ENCODE results near the gene SLK. TPM values are rescaled to one million over a fixed set of nuclear protein-coding genes. Genes with fewer than 3 reads are reported as not detected.

The SLK gene
- total and polyA plus RNA-seq, 10 donors, result 5.6 to 47.4 (median 32.8) TPM

DNA sequence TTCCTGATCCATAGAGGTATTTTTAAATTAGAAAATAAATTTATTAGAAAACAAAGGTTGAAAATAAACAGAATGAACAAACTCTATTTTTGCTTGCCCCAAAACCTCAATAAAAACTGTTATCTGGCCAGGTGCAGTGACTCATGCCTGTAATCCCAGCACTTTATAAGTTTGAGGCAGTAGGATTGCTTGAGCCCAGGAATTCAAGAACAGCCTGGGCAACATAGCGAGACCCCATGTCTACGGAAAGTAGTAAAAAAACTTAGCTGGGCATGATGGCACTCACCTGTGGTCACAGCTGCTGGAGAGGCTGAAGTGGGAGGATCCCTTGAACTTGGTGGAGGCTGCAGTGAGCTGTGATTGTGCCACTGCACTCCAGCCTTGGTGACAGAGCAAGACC is 10.3 kb downstream of the SLK start:
- TF ChIP-seq, protein P1, sequence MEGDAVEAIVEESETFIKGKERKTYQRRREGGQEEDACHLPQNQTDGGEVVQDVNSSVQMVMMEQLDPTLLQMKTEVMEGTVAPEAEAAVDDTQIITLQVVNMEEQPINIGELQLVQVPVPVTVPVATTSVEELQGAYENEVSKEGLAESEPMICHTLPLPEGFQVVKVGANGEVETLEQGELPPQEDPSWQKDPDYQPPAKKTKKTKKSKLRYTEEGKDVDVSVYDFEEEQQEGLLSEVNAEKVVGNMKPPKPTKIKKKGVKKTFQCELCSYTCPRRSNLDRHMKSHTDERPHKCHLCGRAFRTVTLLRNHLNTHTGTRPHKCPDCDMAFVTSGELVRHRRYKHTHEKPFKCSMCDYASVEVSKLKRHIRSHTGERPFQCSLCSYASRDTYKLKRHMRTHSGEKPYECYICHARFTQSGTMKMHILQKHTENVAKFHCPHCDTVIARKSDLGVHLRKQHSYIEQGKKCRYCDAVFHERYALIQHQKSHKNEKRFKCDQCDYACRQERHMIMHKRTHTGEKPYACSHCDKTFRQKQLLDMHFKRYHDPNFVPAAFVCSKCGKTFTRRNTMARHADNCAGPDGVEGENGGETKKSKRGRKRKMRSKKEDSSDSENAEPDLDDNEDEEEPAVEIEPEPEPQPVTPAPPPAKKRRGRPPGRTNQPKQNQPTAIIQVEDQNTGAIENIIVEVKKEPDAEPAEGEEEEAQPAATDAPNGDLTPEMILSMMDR (IDR thresholded peaks at IDR 0.05 in 8 of 11, conservative IDR thresholded peaks at IDR 0.05 in 3 of 11), result no peak
- TF ChIP-seq POLR2A (IDR thresholded peaks at IDR 0.05), result no peak
- TF ChIP-seq POLR2AphosphoS5 (IDR thresholded peaks at IDR 0.05), result no peak
- Histone ChIP-seq H3K27me3 (replicated peaks in 1 of 7) (no peaks in the 10 kb centered on the region), H3K4me3 (no peak overlapping the region), H3K9me3 (no peaks in the 10 kb centered on the region), H3K36me3 (peaks cover 0 to 2% (median 0%) of the 10 kb centered on the region in 6 donors), H3K27ac (no peak overlapping the region), H3K4me1 (peaks cover 15 to 90% (median 34%) of the 10 kb centered on the region in 6 donors)
- intact Hi-C loops (cut with DNase I; ENCODE audit: low total_unique reads), result loop anchor here (10.0 kb wide), 1 partner anchor 62 kb away; the partner anchor contains the start of gene STN1
- DNase-seq, result no peak
- WGBS, 5 donors, result 94 to 100% (median 97%) methylated on average over 2 of the region's 2 CpGs

DNA sequence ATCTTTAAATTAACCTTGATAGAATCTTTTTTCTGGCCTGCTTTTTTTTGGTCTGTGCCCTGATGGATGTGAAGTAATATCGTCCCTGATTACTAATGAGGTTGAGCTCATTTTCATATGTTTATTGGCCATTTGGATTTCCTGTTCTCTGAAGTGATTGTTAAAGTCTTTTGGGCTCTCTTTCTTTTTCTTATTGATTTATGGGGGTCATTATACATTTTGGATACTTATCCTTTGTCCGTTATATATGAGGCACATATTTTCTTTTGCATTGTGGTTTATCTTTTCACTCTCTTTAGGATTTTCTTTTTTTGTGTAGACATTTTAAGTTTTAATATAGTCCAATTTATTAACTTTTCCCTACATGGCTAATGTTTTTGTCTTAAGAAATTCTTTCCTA is 12.6 kb downstream of the SLK start:
- Histone ChIP-seq H3K9me3 (no peaks in the 10 kb centered on the region), H3K27ac (no peak overlapping the region), H3K4me3 (no peak overlapping the region), H3K36me3 (no peaks in the 10 kb centered on the region), H3K27me3 (replicated peaks in 1 of 7) (no peaks in the 10 kb centered on the region), H3K4me1 (peaks cover 21 to 95% (median 46%) of the 10 kb centered on the region in 6 donors)
- DNase-seq, result no peak
- intact Hi-C loops (cut with DNase I; ENCODE audit: low total_unique reads), result loop anchor here (10.0 kb wide), 1 partner anchor 65 kb away; the partner anchor contains the start of gene STN1
- TF ChIP-seq POLR2AphosphoS5 (IDR thresholded peaks at IDR 0.05) (no peak), POLR2A (IDR thresholded peaks at IDR 0.05) (no peak)
- TF ChIP-seq, protein P1 (IDR thresholded peaks at IDR 0.05 in 8 of 11, conservative IDR thresholded peaks at IDR 0.05 in 3 of 11), result no peak
- 77 to 95% (median 84%) methylated on average over 2 of the region's 2 CpGs for WGBS, 5 donors

DNA sequence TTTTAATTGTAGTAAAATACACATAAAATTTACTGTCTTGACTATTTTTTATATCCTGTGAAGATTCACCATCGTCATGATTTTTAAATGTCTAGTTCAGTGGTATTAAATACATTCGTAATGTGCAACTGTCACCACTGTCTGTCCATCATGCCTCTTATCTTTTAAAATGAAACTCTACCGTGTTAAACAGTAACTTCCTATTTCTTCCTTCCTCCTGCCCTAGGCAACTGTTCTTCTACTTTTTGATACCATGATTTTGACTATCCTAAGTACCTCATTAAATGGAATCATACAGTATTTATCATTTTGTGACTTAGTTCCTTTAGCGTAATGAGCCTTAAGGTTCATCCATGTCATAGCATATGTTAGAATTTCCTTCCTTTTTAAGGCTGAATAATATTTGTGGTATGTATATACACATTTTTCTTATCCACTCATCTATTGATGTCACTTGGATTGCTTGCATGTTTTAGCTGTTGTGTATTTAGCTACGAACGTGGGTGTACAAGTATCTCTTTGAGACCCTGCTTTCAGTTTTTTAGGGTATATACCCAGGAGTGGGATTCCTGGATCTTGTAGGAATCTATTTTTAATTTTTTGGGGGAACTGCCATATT is 13.5 kb downstream of the SLK start:
- H3K4me3 ChIP-seq, result no peak overlapping the region
- TF ChIP-seq POLR2AphosphoS5 (IDR thresholded peaks at IDR 0.05) (no peak), POLR2A (IDR thresholded peaks at IDR 0.05) (no peak)
- TF ChIP-seq, protein P1 (IDR thresholded peaks at IDR 0.05 in 8 of 11, conservative IDR thresholded peaks at IDR 0.05 in 3 of 11), result no peak
- DNase-seq, result no peak
- H3K9me3 ChIP-seq, result no peaks in the 10 kb centered on the region
- intact Hi-C loops (cut with DNase I; ENCODE audit: low total_unique reads), result no loop called here
- peaks cover 21 to 97% (median 53%) of the 10 kb centered on the region in 6 donors for H3K4me1 ChIP-seq
- H3K27ac ChIP-seq, result no peak overlapping the region
- WGBS, 5 donors, result 54 to 70% (median 61%) methylated on average over 6 of the region's 6 CpGs
- no peaks in the 10 kb centered on the region for H3K27me3 ChIP-seq (replicated peaks in 1 of 7)
- H3K36me3 ChIP-seq, result no peaks in the 10 kb centered on the region

DNA sequence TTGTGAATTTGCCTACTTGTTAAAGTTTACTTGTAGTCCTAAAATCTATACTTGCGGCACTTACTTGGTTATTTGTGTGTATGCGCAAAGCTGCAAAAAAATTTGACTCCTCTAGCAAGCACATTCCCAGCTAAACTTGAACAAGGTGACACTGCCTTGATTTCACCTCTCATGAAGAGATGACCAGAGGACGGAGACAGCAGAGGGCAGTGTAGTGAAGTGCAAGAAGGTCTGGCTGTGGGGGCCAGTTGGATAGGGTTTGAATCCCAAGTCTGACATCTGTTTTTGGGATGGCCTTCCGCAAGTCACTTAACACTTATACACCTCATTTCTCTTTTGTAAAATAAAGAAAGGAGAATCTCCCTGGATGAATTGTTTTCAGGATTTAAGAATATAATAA is 15.7 kb downstream of the SLK start:
- intact Hi-C loops (cut with DNase I; ENCODE audit: low total_unique reads), result no loop called here
- 92 to 95% (median 94%) methylated on average over 4 of the region's 4 CpGs for WGBS, 5 donors
- no peaks in the 10 kb centered on the region for H3K27me3 ChIP-seq (replicated peaks in 1 of 7)

More for the DNA sequence above, 15.7 kb downstream of the SLK start:
- Histone ChIP-seq H3K4me3 (no peak overlapping the region), H3K36me3 (no peaks in the 10 kb centered on the region), H3K9me3 (no peaks in the 10 kb centered on the region), H3K4me1 (peaks cover 25 to 98% (median 60%) of the 10 kb centered on the region in 6 donors), H3K27ac (peak overlapping the region in 5 of 8 donors; percentile 58 to 80 (median 76))
- no peak for DNase-seq
- TF ChIP-seq, protein P1 (IDR thresholded peaks at IDR 0.05 in 8 of 11, conservative IDR thresholded peaks at IDR 0.05 in 3 of 11), result no peak
- TF ChIP-seq POLR2AphosphoS5 (IDR thresholded peaks at IDR 0.05), result no peak
- no peak for TF ChIP-seq POLR2A (IDR thresholded peaks at IDR 0.05)
